Esophagus muscularis mucosa (tissue), 3 donors: ENCODE data around the gene WAC.

Experiments used
- CTCF ChIP-seq, 3 experiments: fragments of 200-600 bp in 2 of 3; fragments of 450-650 bp in 1 of 3; sonication (generic) in 2 of 3; IDR thresholded peaks; one replicate each; pipeline ENCODE4 v1.5.1; 2017 to 2019; ENCODE audit warnings: antibody characterized with exemption in 3 of 3, mild to moderate bottlenecking in 2 of 3, moderate library complexity in 1 of 3
- POLR2A ChIP-seq: fragments of 450-650 bp; IDR thresholded peaks from one replicate; pipeline ENCODE4 v1.6.1; 2017; ENCODE audit warnings: antibody characterized with exemption, moderate library complexity, mild to moderate bottlenecking, low read depth
- POLR2AphosphoS5 ChIP-seq, 2 donors: sonication (generic); formaldehyde crosslinking; IDR thresholded peaks; one replicate each; pipeline ENCODE4 v1.6.1; 2017; ENCODE audit warnings: antibody characterized with exemption in 2 of 2

GRCh38 chr10:28575852-28576251 is 42.9 kb downstream of the WAC start:
- TF ChIP-seq CTCF (IDR thresholded peaks at IDR 0.05): no peak
- TF ChIP-seq POLR2AphosphoS5 (IDR thresholded peaks at IDR 0.05): no peak
- TF ChIP-seq POLR2A: no peak
